GM12874 (cell line): ENCODE data around the gene TMEM87B.

Source experiments
- TF ChIP-seq, protein P1 (sequence below): IDR thresholded peaks from 2 replicates; pipeline ENCODE4 v1.5.1; 2011; ENCODE audit warnings: low read depth, mild to moderate bottlenecking, control low read depth, low read length, moderate library complexity; ENCODE audit not compliant: insufficient read depth

The TMEM87B gene

DNA sequence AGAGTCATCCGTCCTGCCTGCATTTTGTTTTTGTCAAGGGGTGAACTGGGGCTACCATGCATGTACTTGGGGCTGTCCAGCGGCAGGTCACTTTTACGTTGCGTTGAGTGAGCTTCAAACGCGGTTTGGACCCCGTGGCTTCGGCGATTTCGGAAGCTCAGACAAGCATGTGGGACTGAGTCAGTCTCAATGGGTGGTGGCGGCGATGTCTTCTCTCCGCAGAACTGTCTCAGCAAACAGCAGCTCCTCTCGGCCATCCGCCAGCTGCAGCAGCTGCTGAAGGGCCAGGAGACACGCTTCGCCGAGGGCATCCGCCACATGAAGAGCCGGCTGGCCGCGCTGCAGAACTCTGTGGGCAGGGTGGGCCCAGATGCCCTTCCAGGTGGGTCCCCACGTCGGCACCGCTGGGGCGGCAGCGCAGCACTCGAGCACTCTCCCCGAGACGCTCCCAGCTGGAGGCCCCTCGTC, 104.4 kb downstream of the TMEM87B start:
- TF ChIP-seq, protein P1, sequence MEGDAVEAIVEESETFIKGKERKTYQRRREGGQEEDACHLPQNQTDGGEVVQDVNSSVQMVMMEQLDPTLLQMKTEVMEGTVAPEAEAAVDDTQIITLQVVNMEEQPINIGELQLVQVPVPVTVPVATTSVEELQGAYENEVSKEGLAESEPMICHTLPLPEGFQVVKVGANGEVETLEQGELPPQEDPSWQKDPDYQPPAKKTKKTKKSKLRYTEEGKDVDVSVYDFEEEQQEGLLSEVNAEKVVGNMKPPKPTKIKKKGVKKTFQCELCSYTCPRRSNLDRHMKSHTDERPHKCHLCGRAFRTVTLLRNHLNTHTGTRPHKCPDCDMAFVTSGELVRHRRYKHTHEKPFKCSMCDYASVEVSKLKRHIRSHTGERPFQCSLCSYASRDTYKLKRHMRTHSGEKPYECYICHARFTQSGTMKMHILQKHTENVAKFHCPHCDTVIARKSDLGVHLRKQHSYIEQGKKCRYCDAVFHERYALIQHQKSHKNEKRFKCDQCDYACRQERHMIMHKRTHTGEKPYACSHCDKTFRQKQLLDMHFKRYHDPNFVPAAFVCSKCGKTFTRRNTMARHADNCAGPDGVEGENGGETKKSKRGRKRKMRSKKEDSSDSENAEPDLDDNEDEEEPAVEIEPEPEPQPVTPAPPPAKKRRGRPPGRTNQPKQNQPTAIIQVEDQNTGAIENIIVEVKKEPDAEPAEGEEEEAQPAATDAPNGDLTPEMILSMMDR: no peak

GRCh38 chr2:112160283-112161250, 105.5 kb downstream of the TMEM87B start:
- TF ChIP-seq, protein P1: no peak

- TF ChIP-seq, protein P1: no peak
Observed at GRCh38 chr2:112161431-112162145, 106.5 kb downstream of the TMEM87B start.

- TF ChIP-seq, protein P1: no peak
Observed at GRCh38 chr2:112162341-112162740, 107.3 kb downstream of the TMEM87B start.

DNA sequence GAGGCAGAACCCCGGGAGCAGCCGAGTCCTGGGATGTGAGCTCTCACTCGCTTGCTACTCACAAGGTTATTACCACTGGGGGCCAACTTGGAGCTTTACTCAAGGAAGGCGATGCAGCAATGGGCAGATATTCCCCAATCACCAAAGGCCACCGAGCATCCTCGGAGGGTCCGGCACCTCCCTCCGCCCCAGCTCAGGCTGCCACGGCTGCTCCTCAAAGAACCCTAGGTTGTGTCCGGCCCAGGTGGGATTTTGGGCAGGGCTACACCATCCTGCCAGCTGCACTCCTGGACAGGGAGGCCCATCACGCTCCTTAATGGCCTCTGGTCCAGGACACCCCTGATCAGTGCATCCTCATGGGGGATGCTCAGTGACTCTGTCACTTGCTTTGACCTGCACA, 107.9 kb downstream of the TMEM87B start:
- TF ChIP-seq, protein P1: no peak

- TF ChIP-seq, protein P1: no peak
Observed at GRCh38 chr2:112163541-112163981, 108.5 kb downstream of the TMEM87B start.

- TF ChIP-seq, protein P1: no peak
Observed at GRCh38 chr2:112164876-112165275, 109.8 kb downstream of the TMEM87B start.
